Ishikawa (cell line): ENCODE results near the gene TENM3.

Experiments
- CEBPB ChIP-seq: IDR thresholded peaks from 2 replicates; pipeline ENCODE4 v1.6.1; 2012
- CREB1 ChIP-seq: IDR thresholded peaks from 2 replicates; pipeline ENCODE4 v1.6.1; 2012; ENCODE audit warnings: low read depth
- EGR1 ChIP-seq: IDR thresholded peaks from 2 replicates; pipeline ENCODE4 v1.6.1; 2012
- EP300 ChIP-seq: IDR thresholded peaks from 2 replicates; pipeline ENCODE4 v1.6.1; 2012; ENCODE audit warnings: borderline replicate concordance
- FOXM1 ChIP-seq: IDR thresholded peaks from 2 replicates; pipeline ENCODE4 v1.6.1; 2012; ENCODE audit warnings: low read depth, borderline replicate concordance
- MAX ChIP-seq: IDR thresholded peaks from 2 replicates; pipeline ENCODE4 v1.6.1; 2012
- NFIC ChIP-seq: IDR thresholded peaks from 2 replicates; pipeline ENCODE4 v1.6.1; 2012
- RAD21 ChIP-seq: IDR thresholded peaks from 2 replicates; pipeline ENCODE4 v1.6.1; 2012; ENCODE audit warnings: low read depth
- REST ChIP-seq: IDR thresholded peaks from 2 replicates; pipeline ENCODE4 v1.6.1; 2012; ENCODE audit warnings: low read depth, mild to moderate bottlenecking
- TAF1 ChIP-seq: IDR thresholded peaks from 2 replicates; pipeline ENCODE4 v1.6.1; 2012; ENCODE audit warnings: low read depth, mild to moderate bottlenecking
- TEAD4 ChIP-seq: IDR thresholded peaks from 2 replicates; pipeline ENCODE4 v1.6.1; 2012
- USF1 ChIP-seq: IDR thresholded peaks from 2 replicates; pipeline ENCODE4 v1.6.1; 2012
- YY1 ChIP-seq: IDR thresholded peaks from 2 replicates; pipeline ENCODE4 v1.6.1; 2012; ENCODE audit warnings: low read depth
- ZBTB7A ChIP-seq: IDR thresholded peaks from 2 replicates; pipeline ENCODE4 v1.6.1; 2012; ENCODE audit warnings: low read depth

GRCh38 chr4:182309877-182310276 is 66.7 kb downstream of the TENM3 start:
- TF ChIP-seq TEAD4 (no peak), FOXM1 (no peak), REST (no peak), EP300 (no peak), EGR1 (no peak), YY1 (no peak), NFIC (no peak), ZBTB7A (no peak), MAX (no peak), USF1 (no peak), CREB1 (no peak), TAF1 (no peak), CEBPB (no peak), RAD21 (no peak)
